Kidney capillary endothelial cell (primary cell): ENCODE measurements around the gene COX17.
A peak's percentile ranks its signal among the peaks of the same experiment; 100 is the strongest.

ENCODE experiments used
- DNase-seq: peaks from one replicate; pipeline ENCODE4 v3.0.0-alpha.2; 2018; ENCODE audit warnings: low spot score

Gene COX17

DNA sequence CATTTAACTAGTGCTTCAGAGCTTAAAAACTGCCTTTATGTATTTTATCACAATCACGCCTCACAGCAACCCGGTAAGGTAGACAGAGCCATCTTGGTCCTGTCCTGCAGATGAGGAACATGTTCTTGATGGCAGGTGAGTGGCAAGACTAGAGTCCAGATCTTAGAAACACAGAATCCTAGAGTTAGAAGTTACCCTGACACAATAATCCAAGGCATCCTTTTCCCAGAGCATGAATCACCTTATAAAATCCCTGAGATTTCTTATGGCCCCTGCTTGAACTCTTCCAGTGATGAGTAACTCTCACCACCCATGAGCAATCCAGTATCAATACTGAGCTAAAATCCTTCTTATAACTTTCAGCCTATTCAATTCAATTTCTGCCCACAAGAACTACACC is 33.7 kb downstream of the COX17 start:
- DNase-seq = peak; percentile 62

DNA sequence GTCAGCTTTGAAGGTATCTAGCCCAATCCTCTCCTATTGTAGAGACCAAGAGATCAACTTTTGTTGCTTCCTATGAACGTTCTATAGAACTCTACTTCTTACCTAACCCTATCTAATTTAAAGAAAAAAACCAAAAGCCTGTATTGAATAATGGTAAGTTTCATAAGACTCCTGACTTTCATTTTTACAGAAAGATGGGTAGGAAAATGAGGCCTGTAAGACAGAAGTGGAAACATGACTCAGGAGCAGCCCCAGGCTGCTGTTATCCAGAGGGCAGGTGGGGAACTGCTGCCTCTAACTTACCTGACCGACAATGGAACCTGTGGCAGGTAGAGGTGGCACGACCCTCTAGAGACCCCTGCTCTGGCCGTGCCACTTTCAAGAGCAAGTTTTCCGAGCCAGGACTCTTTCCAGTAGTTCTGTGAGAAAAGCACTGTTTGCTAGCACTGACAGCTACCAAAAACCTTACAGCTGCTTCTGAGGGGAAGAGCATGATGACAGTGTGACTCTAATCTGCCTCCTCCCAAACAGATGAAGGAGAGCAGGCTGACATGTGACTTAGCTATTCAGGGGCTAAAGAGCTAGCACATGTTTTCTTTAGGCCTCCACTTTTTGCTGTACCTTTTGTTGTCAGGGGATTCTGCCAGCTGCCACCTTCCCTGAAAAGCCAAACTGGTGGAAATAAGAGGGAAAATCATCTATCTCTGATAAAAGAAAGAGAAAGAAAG is 34.3 kb downstream of the COX17 start:
- no peak for DNase-seq

DNA sequence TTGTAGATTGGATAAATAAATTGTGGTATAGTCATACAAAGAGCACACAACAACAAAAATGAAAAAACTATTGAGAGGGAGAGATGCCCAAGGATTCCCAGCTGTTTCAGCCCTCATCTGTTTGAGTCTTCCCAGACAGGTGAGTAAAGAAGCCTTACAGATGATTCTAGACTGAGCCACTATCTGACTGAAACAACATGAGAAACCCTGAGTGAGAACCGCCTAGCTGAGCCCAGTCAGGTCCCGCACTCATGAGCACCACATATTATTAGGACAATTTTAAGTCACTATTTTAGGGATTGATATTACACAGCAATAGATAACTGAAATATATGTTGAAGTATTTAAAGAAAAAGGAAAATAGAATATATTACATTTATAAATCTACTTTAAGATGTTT is 35.8 kb downstream of the COX17 start:
- no peak for DNase-seq

DNA sequence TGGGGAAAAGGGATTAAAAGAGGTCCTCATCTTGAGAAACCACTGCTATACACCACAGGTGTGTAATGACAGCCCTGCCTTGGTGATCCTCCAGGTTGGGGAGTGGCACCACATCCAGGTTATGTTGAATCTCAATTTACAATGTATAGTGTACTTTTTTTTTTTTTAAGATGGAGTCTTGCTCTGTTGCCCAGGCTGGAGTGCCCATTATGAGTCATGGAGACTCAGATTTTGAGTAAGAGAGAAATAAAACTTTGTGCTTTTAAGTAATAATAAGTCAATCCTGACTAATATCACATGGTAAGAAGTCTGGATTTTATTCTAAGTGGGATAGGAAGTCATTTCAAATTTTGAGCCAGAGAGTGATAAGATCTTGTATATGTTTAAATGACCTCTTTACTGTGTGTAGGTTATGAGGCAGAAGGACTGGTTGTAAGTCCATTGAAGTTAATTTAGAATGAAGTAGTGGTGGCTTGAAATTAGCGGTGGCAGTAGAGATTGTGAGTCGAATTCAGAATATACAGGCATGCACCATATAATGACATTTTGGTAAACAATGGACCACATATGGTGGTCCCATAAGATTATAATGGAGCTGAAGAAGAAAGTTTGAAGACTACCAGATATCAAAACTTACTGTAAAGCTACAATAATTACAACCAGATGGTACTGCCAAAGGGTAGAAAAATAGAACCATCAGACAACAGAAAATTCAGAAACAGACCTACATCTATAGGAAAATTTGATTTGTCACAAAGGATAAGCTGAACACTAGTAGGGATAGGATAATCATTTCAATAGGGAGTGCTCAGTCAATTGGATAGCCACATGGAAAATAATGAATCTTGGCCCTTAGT is 37.5 kb downstream of the COX17 start:
- DNase-seq = no peak

DNA sequence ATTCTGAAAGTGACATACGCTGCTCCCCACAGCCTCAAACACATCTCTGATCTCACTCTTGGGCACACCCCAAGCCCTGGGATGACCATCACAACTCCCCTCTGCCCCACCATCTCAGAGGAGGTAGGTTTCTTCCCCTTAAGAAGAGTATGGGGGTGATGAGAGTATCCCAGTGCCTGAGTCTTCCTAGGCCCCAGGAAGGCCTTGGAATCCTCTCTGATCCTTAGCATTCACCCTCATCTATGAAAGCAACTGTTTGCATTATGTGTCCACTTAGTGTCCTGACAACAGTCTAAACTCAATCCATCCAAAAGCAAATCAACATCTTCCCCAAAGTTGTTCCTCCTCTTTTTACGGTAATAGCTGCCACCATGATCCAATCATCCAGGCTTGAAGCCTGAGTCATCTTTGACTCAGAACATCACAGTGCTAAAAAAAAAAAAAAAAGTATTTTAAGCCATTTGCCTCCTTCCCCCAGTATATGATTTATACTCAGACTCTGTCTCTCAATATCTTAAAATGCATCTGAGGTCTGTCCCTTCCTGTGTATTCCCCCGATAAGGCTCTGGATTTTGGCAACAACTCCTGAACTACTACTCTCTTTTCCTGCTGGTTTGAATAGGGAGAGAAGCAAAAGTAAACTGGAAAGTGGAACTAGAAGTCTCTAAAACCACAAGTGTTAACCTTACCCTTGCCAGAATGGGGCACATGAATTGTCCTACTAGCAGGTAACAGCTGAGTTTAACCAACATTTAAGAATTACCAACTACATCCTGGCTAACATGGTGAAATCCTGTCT is 39.3 kb downstream of the COX17 start:
- peak; percentile 78 for DNase-seq

DNA sequence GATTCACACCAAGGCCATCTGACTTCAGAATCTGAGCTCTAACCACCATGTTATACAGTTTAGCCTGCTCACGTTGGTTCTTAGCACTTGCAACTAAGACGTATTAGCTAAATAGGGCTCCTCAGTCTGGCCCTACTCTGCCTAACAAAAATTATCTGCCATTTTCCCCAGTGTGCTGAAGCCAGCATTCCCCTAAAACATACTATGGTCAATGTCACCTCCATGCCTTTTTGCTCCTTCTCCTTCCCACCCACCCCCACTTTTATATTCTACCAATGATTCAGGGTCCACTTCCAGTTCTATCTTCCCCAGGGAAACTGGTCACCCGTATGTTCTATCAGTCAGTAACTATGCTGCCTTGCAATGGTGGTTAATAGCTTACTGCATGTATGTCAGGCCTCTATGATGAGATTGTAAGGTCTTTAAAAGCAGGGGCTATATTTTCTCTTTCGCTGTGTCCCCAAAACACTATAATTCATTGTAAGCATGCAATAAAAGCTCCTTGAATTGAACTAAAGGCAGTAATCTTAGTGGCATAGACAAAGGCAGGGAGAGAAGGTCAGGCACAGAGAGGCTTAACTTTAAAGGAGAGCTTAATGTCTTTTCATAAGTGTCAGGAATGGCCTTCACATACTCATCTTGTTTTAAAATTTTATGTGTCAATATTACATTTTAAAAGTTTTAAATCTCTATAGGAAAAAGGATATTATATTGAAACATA is 40.2 kb downstream of the COX17 start:
- DNase-seq = no peak

DNA sequence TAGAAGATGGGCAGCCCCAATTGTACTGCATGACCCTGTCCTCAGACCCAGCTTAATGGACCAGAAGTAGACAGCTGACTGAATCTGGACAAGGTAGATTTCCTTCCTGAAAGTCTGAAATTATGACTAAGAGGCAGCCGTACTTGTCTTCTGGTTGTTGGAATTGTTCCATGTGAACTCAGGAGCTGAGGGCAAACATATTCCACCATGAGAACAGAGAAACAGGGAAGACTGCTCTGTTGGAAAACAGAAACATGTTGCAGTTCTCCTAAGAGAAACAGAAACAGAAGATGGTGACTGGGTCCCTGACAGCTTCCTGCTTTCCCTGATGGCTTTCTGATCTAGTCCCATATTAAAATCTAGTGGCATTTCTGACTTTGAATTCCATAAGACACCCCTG is 41.0 kb downstream of the COX17 start:
- peak; percentile 74 for DNase-seq

DNA sequence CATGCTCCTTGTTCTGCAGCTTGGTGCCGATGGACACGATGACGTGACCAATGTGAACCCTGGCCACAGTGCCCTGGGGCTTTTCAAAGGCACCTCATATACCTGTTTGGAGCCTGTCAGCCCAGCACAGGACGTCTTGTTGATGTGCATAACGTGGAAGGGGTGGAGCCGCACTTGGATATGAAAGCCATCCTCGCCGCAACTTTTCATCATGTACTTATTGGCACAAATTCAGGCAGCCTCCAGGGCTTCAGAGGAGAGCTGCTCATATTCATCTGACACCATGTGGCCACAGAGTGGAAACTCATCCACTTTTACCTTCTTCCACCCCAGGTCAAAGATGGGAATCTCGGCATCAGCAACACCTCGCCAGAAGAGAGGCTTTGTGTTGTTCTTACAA is 41.5 kb downstream of the COX17 start:
- DNase-seq = no peak

DNA sequence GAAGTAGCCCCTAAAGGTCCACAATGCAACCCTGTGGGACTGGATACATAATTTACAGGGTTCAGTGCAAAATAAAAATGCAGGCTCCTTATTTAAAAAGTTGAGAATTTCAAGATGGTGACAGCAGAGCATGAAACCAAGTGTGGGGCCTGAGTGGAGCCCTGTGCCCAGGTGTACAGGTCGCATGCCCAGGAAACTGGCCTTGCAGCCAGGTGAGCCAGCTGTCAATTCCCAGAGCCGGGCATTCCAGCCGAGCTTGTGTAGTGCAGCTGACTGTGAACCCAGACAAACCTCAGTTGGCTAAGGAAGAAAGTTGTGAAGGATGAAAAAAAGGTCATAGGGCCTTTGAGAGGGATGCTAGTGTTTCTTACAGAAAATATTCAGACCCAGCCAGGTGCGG is 44.4 kb downstream of the COX17 start:
- DNase-seq = no peak

DNA sequence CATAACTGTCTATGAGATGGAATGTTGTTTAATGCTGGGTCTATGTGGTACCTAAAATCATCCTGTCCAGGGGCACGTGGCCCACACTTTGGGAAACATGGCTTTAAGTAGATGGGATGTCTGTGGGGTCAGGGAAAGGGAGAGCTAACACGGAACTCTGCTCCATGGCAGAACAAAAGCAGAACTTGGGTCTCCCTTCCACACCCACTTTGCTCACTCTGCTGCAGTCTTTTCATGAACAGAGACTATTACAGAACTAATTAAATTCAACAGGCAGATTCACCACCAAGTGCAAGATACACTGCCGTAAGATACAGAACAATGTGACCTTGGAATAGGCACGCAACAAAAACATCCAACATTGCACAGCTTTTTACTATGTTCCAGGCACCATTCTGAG is 45.0 kb downstream of the COX17 start:
- no peak for DNase-seq

DNA sequence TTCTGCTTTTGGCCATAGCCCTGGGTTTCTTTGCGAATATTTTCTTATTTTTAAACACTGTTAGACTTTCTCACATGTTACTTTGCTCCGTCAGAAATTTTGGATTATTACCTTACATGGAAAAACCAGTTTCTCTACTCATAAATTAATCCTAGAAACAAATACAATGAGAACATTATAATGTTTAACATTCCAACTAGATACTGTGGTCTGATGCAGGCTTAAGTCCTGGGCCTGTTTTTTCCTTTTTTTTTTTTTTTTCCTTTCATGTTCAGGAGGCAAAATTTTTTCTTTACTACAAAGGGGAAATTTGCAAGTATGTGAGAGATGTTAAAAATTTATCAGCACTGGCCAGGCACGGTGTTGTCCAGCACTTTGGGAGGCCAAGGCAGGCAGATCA is 45.7 kb downstream of the COX17 start:
- no peak for DNase-seq

DNA sequence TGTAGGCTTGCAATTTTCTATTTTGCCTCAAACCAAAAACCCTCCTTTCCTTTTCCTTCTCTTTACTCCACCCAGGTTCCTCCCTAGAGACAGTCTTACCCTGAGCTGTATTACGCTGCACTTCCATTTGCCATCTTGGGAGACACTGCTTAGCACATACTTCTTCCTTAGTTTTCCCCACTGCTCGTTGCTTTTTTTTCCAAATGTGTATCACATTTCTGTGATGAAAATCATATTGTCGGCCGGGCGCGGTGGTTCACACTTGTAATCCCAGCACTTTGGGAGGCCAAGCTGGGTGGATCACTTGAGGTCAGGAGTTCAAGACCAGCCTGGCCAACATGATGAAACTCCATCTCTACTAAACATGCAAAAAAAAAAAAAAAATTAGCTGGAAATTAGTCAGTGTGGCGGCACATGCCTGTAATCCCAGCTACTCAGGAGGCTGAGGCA is 46.3 kb downstream of the COX17 start:
- DNase-seq = no peak

DNA sequence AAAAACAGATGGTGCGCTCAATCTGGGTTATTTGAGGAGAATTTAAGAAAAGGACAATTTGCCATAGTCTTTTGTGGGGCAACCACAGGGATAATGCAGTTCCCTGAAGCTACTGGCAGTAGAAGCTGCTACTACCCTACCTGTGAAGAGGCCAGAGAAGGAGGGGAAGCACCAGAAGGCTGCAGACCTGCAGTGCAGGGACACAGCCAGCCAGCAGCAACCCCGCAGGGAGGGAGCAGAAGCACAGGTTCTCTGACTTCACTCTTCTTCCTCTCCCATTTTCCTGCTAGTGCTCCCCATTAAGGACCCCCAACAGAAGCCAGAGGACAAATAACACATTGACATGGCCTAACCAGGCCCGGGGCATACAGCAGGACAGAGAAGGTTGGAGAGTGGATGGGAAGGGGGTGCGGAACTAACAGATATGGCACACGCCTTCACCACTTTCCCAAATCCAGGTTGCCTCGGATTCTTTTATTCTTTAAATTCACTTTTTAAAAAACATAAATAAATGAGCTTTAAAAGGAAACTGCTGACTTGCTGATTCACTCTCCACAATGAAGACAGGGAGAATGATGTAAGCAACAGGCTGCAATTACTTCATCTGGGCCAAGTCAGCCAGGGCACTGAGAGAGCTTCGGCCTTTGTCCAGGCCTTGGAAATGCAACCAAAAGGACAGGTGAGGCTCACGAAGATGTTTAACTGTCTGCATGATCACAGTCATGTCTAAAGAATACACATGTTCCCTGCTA is 46.9 kb downstream of the COX17 start:
- DNase-seq = peak; percentile 41

DNA sequence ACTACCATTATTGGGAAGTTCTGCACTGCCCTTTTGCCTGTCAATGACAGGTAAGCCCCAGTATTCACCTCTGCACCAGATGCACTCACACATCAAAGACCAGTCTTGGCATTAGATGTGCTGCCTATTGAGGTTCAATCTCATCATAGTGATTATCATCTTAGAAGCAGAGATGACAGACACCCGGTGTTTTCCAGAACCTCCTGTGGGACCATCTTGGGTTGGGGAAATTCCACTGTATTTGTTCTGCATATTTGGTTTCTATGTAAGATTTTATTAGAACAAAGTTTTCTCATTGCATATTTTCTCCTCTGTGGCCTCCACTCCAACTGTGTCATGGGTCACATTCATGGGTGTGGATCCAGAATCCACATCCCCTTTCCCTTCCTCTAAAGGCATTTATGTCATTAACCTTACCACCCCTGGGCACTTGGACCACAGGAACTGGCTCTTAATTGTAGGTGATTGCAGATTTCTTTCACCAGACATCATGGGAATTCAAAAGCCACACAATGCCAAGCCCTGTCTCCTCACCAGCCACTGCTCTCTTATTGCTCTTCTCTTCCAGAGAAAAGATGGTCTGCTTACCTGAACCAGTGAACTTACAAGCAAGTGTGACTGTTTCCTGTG is 48.3 kb downstream of the COX17 start:
- no peak for DNase-seq

DNA sequence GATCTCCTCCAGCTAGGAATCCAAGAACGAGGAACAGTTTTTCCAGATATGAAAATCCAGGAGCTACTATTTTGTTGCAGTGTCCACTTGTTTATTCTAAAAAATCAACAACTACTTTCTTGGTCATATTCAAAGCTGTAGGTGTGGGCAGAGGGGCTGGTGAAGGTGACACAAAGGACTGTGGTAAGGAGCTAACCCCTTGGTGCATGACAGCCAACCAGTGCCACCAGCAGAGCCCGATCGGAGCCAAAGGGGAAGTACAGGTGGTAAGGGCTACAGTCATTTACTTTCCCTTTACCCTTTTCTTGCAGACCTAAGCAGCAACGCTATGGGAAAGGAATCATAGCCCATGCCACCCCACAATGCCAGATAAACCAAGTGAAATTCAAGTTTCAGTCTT is 48.8 kb downstream of the COX17 start:
- DNase-seq = no peak

DNA sequence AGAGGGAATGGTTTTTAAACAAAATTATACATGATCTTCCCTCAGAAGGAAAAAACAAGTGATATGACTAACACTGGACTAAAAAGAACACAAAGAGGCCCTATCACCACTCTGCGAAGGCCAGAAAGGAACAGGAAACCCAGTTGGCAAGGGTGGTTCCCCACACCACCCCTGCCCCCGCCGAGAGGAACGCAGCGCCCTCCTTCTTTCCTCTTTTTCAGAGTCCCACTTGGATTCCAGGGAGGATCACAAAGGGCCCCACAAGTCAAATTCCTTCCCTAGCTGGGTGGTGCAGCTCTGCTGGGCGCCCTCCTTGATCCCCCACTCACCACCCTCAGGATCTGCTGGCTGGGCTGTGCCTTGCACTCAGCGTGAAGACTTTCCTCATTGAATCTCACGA is 49.7 kb downstream of the COX17 start:
- DNase-seq = no peak

DNA sequence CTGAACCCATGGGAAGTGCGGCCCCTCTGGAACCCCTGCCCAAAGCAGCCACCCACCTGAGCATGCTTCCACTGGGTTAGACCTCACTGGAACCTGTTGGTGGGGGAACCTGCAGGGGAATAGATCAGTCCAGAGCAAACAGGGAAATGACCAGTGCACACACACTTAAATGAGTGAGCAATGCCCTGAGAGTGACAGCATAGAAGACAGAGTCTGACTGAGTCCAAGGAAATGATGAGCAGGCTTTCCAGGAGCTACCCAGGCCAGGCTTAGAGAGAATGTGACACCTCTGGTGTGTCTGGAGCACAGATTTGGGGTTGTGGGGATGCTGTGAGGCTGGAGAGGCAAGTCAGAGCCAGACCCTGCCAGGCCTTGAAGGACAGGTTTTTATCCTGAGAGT is 51.0 kb downstream of the COX17 start:
- DNase-seq = no peak

DNA sequence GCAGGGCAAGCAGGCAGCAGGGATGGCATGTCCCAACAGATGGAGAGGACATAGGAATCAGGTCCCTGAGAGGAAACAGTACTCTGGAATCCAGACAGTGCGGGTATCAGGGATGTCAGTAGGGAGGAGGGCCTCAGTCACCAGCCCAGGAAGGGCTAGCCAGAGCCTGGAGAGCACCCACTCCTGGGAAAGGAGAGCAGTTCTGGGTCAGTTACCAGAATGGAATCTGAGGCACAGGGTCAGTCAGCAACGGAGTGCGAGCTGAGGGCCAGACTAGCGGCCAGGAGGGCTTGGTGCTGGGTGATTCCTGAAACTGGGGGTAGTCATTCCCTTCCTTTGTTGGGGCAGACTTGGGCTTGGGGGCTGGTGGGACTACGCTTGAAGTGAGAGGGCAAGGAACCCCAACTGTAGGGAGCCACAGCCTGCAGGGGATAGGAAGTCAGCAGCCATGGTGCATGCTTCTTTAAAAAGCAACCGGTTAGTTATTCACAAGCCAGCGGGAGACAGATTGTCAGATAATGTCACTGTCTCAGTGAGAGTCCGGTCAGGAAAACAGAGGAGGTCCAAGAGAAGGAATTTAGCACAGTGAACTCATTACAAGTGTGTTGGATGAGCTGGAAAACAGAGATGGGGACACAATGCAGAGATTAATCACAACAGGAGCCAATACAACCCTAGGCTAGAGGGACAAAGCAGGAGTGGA is 51.6 kb downstream of the COX17 start:
- no peak for DNase-seq

DNA sequence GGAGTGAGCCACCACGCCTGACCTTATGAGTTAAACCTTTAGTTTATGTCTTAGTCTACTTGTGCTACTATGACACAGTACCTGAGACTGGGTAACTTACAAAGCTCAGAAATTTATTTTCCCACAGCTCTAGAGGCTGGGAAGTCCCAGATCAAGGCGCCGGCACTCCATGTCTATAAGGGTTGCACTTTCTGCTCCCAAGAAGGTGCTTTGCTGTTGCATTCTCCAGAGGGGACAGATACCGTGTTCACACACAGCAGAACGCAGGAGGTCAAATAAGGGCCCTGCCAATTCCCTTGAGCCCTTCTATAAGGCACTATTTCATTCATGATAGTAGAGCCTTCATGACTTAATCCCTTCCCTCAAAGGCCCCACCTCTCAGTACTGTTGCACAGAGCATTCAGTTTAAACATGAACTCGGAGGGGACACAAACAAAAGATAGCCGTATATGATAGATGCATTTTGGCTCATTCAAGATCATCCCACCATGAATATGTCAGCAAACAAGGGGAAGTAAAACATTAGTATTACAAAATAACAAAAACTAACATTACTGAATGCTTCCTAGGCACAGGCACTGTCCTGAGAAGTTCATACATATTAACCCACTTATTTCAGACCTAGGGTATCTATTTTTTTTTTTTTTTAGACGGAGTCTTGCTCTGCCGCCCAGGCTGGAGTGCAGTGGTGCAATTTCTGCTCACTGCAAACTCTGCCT is 53.0 kb downstream of the COX17 start:
- DNase-seq = no peak

DNA sequence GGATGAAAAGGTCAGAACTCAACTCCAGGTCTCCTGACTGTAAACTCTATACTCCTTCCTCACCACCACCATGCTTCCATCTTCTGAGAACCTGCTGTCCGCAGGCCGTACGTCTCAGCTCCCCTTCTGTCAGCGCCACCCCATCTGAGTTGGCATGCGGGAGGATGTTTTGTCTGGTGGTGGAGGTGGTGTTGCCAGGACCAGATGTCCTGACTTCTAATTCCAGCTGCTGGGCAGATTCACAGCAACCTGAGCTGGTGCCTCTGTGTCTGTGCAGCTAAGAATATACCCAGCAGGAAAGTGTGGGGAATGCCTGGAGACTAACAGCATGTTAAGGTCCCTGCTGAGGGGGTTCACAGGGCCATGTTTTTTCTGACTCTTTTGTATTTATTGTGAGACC is 56.3 kb downstream of the COX17 start:
- DNase-seq = no peak
